Neural progenitor cell (in vitro differentiated cells): ENCODE measurements around the gene ATAT1. TPM values are rescaled to one million over a fixed set of nuclear protein-coding genes. Genes with fewer than 3 reads are reported as not detected.

Experiments used
- DNase-seq: peaks from one replicate; pipeline ENCODE4 v3.0.0-alpha.2; 2016; ENCODE audit warnings: low spot score
- H2AFZ ChIP-seq: fragments of 200-600 bp; sonication (generic); replicated peaks from 2 replicates; pipeline ENCODE4 v1.6.1; 2016; ENCODE audit warnings: antibody characterized with exemption
- H3F3A ChIP-seq: fragments of 200-600 bp; sonication (generic); 2 replicates; pipeline ENCODE4 v1.6.1; 2016; ENCODE audit warnings: antibody characterized with exemption, low read depth
- H3K27ac ChIP-seq: fragments of 200-600 bp; sonication (generic); 2 replicates; pipeline ENCODE4 v1.5.1; 2016; ENCODE audit warnings: mild to moderate bottlenecking
- H3K27me3 ChIP-seq: fragments of 200-600 bp; sonication (generic); 2 replicates; pipeline ENCODE4 v1.6.1; 2016; ENCODE audit warnings: mild to moderate bottlenecking, moderate library complexity
- H3K36me3 ChIP-seq: fragments of 200-600 bp; sonication (generic); 2 replicates; pipeline ENCODE4 v1.5.1; 2016
- H3K4me1 ChIP-seq: fragments of 200-600 bp; sonication (generic); 2 replicates; pipeline ENCODE4 v1.6.1; 2016; ENCODE audit warnings: mixed run types
- H3K4me2 ChIP-seq: fragments of 200-600 bp; sonication (generic); 2 replicates; pipeline ENCODE4 v1.6.1; 2016
- H3K4me3 ChIP-seq: fragments of 200-600 bp; sonication (generic); 2 replicates; pipeline ENCODE4 v1.5.1; 2016
- H3K79me2 ChIP-seq: fragments of 200-600 bp; sonication (generic); 2 replicates; pipeline ENCODE4 v1.6.1; 2016; ENCODE audit warnings: low read depth
- H3K9ac ChIP-seq: fragments of 200-600 bp; sonication (generic); 2 replicates; pipeline ENCODE4 v1.6.1; 2016
- H3K9me3 ChIP-seq: fragments of 200-600 bp; sonication (generic); 2 replicates; pipeline ENCODE4 v1.5.1; 2016; ENCODE audit warnings: low read depth
- H4K20me1 ChIP-seq: fragments of 200-600 bp; sonication (generic); 2 replicates; pipeline ENCODE4 v1.6.1; 2016; ENCODE audit warnings: low read depth
- H3K27ac Mint-ChIP-seq: 3 replicates; pipeline ENCODE4 v1.8.0; 2021; ENCODE audit warnings: mixed read lengths
- H3K27me3 Mint-ChIP-seq: 2 replicates; pipeline ENCODE4 v1.8.0; 2022; ENCODE audit warnings: low read depth, mild to moderate bottlenecking, inconsistent platforms, moderate library complexity, mixed read lengths; ENCODE audit not compliant: insufficient read depth
- H3K36me3 Mint-ChIP-seq: 3 replicates; pipeline ENCODE4 v1.8.0; 2021; ENCODE audit warnings: mixed read lengths
- H3K4me1 Mint-ChIP-seq: 3 replicates; pipeline ENCODE4 v1.8.0; 2021; ENCODE audit warnings: mixed read lengths
- H3K4me3 Mint-ChIP-seq: 3 replicates; pipeline ENCODE4 v1.8.0; 2021; ENCODE audit warnings: mild to moderate bottlenecking, moderate library complexity, mixed read lengths
- H3K9me3 Mint-ChIP-seq: 3 replicates; pipeline ENCODE4 v1.8.0; 2020; ENCODE audit warnings: mixed read lengths
- EZH2 ChIP-seq: fragments of 200-600 bp; sonication (generic); IDR thresholded peaks from 2 replicates; pipeline ENCODE4 v1.6.1; 2017; ENCODE audit warnings: antibody characterized with exemption, mild to moderate bottlenecking, moderate library complexity
- EZH2phosphoT487 ChIP-seq: fragments of 200-600 bp; sonication (generic); IDR thresholded peaks from 2 replicates; pipeline ENCODE4 v1.6.1; 2017; ENCODE audit warnings: antibody characterized with exemption
- total RNA-seq: library from RNA; depleted of rRNA; stranded (reverse); fragments of >200 nt; gene quantifications from 2 replicates; pipeline ENCODE4 v1.2.3, GENCODE V29; 2015; ENCODE audit warnings: low replicate concordance
- TF ChIP-seq, protein P1 (sequence below): fragments of 200-600 bp; sonication (generic); IDR thresholded peaks from 2 replicates; pipeline ENCODE4 v1.5.1; 2017; ENCODE audit warnings: antibody characterized with exemption, mild to moderate bottlenecking

Gene ATAT1
- total RNA-seq: 17.9 and 18.7 TPM in 2 replicates

DNA sequence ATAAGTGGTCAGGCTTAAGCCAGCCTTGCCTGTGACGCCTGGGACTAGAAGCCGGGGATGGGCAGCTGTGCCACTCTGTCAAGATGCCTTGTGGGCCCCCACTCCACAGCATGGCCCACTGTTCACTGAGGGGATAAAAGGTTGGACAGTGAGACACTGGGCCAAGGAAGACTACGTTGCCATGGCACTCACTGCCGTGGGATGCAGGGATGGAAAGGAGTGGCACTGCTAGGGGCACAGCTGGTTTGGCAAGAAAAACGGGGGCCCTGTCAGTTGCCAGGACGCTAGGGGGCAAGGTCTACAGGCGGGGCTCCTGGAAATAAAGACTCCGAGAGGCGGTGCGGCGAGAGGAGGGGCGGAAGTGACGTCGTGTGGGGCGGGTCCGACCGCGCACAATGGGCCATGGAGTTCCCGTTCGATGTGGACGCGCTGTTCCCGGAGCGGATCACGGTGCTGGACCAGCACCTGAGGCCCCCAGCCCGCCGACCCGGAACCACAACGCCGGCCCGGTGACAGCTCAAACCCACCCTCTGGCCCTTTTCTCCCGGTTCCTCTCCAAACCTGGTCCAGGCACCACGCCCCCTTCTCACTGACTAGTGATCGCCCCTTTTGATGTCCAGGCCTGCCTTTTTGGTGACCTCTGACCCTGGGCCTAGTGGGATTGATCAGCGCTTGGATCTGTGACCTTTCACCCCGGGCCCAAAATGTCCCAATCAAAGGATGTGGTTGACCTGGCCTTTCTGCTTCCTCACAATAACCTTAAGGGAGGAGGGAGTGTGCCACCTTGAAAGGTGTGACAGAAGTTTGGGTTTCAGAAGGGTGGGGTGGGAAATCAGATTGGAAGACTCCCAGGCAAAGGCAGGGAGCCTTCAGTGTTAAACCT is at the start of gene ATAT1:
TSS of gene ATAT1 (plus strand) at position 391 of the 883 bp plus-strand sequence.
- peak within 1 kb of the TSS; percentile 93 for H3K4me3 Mint-ChIP-seq
- H3K36me3 Mint-ChIP-seq: peaks cover 30% of the 10 kb centered on the region
- peaks cover 2% of the 10 kb centered on the region for H3K27me3 Mint-ChIP-seq
- TF ChIP-seq EZH2phosphoT487: no peak
- TF ChIP-seq, protein P1, sequence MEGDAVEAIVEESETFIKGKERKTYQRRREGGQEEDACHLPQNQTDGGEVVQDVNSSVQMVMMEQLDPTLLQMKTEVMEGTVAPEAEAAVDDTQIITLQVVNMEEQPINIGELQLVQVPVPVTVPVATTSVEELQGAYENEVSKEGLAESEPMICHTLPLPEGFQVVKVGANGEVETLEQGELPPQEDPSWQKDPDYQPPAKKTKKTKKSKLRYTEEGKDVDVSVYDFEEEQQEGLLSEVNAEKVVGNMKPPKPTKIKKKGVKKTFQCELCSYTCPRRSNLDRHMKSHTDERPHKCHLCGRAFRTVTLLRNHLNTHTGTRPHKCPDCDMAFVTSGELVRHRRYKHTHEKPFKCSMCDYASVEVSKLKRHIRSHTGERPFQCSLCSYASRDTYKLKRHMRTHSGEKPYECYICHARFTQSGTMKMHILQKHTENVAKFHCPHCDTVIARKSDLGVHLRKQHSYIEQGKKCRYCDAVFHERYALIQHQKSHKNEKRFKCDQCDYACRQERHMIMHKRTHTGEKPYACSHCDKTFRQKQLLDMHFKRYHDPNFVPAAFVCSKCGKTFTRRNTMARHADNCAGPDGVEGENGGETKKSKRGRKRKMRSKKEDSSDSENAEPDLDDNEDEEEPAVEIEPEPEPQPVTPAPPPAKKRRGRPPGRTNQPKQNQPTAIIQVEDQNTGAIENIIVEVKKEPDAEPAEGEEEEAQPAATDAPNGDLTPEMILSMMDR: peak; percentile 51
- H3K4me2 ChIP-seq: peak within 1 kb of the TSS; percentile 93
- H4K20me1 ChIP-seq: no peaks in the 10 kb centered on the region
- H3K79me2 ChIP-seq: peaks cover 22% of the 10 kb centered on the region
- H3K36me3 ChIP-seq: peaks cover 8% of the 10 kb centered on the region
- peak; percentile 90 for DNase-seq
- H3K27ac ChIP-seq: peak within 1 kb of the TSS; percentile 68
- peak within 1 kb of the TSS; percentile 90 for H3K27ac Mint-ChIP-seq
- no peaks in the 10 kb centered on the region for H3K9me3 Mint-ChIP-seq
- H3F3A ChIP-seq: peaks cover 10% of the 10 kb centered on the region
- H3K4me1 Mint-ChIP-seq: peaks cover 20% of the 10 kb centered on the region
- peak within 1 kb of the TSS; percentile 82 for H3K4me3 ChIP-seq
- H3K9ac ChIP-seq: peak within 1 kb of the TSS; percentile 80
- H3K9me3 ChIP-seq: no peaks in the 10 kb centered on the region
- H3K27me3 ChIP-seq: no peaks in the 10 kb centered on the region
- H2AFZ ChIP-seq: peak within 1 kb of the TSS; percentile 90
- H3K4me1 ChIP-seq: peaks cover 8% of the 10 kb centered on the region

DNA sequence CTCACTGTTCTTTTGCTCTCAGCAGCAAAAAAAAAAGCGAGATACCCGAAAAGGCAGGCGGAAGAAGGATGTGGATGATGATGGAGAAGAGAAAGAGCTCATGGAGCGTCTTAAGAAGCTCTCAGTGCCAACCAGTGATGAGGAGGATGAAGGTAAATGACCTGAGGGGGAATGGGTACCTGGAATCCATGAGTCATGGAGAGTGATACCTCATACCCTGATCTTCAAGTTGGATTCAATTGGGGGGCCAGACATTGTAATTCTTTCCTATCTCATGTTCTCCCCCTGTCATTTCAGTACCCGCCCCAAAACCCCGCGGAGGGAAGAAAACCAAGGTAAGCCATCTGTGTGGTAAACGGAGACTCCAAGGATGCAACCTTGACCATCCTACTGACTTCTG is 48.6 kb upstream of the ATAT1 start:
- Histone ChIP-seq H3K9me3 (no peaks in the 10 kb centered on the region), H3K79me2 (peaks cover 47% of the 10 kb centered on the region), H3K4me2 (no peak overlapping the region), H3K9ac (no peak overlapping the region), H4K20me1 (peaks cover 42% of the 10 kb centered on the region), H3K27me3 (no peaks in the 10 kb centered on the region), H3K4me3 (no peak overlapping the region), H3K27ac (no peak overlapping the region), H2AFZ (no peak overlapping the region), H3F3A (no peaks in the 10 kb centered on the region), H3K4me1 (no peaks in the 10 kb centered on the region), H3K36me3 (peaks cover 9% of the 10 kb centered on the region)
- H3K4me1 Mint-ChIP-seq: peaks cover 4% of the 10 kb centered on the region
- TF ChIP-seq EZH2phosphoT487 (no peak), EZH2 (no peak)
- TF ChIP-seq, protein P1: no peak
- no peak overlapping the region for H3K27ac Mint-ChIP-seq
- H3K9me3 Mint-ChIP-seq: no peaks in the 10 kb centered on the region
- H3K36me3 Mint-ChIP-seq: peaks cover 42% of the 10 kb centered on the region
- no peak for DNase-seq
- H3K27me3 Mint-ChIP-seq: peaks cover 10% of the 10 kb centered on the region
- H3K4me3 Mint-ChIP-seq: no peak overlapping the region

DNA sequence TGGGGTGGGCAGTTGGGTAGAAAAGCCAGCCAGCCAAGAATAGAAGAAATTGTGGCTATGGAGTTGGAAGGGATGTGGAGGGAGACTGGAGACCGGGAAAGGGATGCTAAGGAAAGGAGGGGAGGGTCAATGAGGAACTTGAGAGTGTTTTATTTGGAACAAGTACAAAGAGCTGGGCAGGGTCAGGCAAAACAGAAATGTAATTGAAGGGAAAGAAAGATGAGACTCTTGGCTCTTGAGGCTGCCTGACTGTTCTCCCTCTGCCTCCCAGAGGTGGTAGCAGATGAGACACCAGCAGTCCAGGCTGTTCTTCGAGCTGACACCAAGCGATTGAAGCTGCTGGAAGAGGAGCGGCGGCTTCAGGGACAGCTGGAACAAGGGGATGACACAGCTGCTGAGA is 42.8 kb upstream of the ATAT1 start:
- TF ChIP-seq EZH2 (no peak), EZH2phosphoT487 (no peak)
- TF ChIP-seq, protein P1: no peak
- H3K27me3 Mint-ChIP-seq: no peaks in the 10 kb centered on the region
- Histone ChIP-seq H3F3A (no peaks in the 10 kb centered on the region), H3K9me3 (no peaks in the 10 kb centered on the region), H3K9ac (no peak overlapping the region), H3K27me3 (no peaks in the 10 kb centered on the region), H4K20me1 (peaks cover 4% of the 10 kb centered on the region), H3K79me2 (no peaks in the 10 kb centered on the region), H2AFZ (no peak overlapping the region), H3K36me3 (peaks cover 10% of the 10 kb centered on the region), H3K4me1 (no peaks in the 10 kb centered on the region), H3K27ac (no peak overlapping the region), H3K4me3 (no peak overlapping the region), H3K4me2 (no peak overlapping the region)
- DNase-seq: no peak
- H3K4me3 Mint-ChIP-seq: peak overlapping the region; percentile 52
- peaks cover 48% of the 10 kb centered on the region for H3K36me3 Mint-ChIP-seq
- no peak overlapping the region for H3K27ac Mint-ChIP-seq
- H3K9me3 Mint-ChIP-seq: no peaks in the 10 kb centered on the region
- H3K4me1 Mint-ChIP-seq: no peaks in the 10 kb centered on the region
